Measurements from ENCODE around the gene AIG1.

DNA sequence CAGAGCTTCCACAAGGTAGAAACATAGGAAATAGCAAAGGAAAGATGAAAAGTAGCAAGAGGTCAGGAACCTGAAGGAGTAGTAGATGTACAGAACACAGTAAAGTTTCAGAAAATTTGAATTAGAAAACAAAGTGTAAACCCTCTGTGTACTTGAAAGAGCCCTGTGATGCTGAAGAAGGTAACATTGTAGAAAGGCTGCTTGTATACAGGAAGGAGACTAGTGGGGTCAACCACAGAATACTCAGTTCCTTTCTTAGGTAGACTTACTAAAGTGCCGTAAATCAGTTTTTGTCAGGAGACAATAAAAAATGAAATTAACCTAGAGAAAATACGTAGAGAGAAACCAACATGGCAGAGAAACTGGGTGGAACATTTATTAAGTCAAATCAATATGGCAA is 149.7 kb downstream of the AIG1 start:
- TF ChIP-seq CTCF (conservative IDR thresholded peaks at IDR 0.05 in 1 of 2, IDR thresholded peaks at IDR 0.05 in 1 of 2; ENCODE audit: low read depth in 1 of 2, low read length in 2 of 2) (no peak), EZH2 (IDR thresholded peaks at IDR 0.05; ENCODE audit: low read length, missing control alignments) (no peak)
